Heart left ventricle (tissue), 13 donors: ENCODE measurements around the gene HOXB7.

ENCODE experiments used
- POLR2A ChIP-seq, 2 donors: fragments of 450-650 bp; IDR thresholded peaks; one replicate each; pipeline ENCODE4 v1.6.1; 2017; ENCODE audit warnings: antibody characterized with exemption in 2 of 2, mild to moderate bottlenecking in 2 of 2, moderate library complexity in 2 of 2
- TF ChIP-seq, protein P1 (sequence below), 12 donors: fragments of 200-600 bp; sonication (generic) in 4 of 12; IDR thresholded peaks; one replicate each; pipeline versions ENCODE4 v1.5.0 to v1.8.0; 2018 to 2022; ENCODE audit warnings: antibody characterized with exemption in 12 of 12, mild to moderate bottlenecking in 5 of 12
- donor health status: ischemic (EF 13 %, LVEDD 7.1; RV severe dilation, severe dysfunction).
- donor health status: DM: no; HTN: yes; CAD: no.
- donor health status: DM: no; HTN: no; CAD: no.
- donor health status: ischemic (EF 25% LVEDD 6.9; RV normal size, moderate dysfunction).
- donor health status: ischemic (EF 25% LVEDD 5.7; RV mildly dilated, moderate dysfunction).
- donor health status: ischemic (EF 35%, LVEDD 5.7; RV mildly dilated, moderate dysfunction).
- donor health status: nonischemic (EF 11% LVEDD 7.7; RV severe dilation, severe dysfunction).
- donor health status: DM: yes; HTN: yes; CAD: no.
- donor health status: PGD.
- donor health status: ischemic (EF 29% LVEDD 5.4; RV normal size, mild dysfunction).
- donor health status: nonischemic (EF 23%, LVEDD 6.1; RV moderate dilation, normal function).

DNA sequence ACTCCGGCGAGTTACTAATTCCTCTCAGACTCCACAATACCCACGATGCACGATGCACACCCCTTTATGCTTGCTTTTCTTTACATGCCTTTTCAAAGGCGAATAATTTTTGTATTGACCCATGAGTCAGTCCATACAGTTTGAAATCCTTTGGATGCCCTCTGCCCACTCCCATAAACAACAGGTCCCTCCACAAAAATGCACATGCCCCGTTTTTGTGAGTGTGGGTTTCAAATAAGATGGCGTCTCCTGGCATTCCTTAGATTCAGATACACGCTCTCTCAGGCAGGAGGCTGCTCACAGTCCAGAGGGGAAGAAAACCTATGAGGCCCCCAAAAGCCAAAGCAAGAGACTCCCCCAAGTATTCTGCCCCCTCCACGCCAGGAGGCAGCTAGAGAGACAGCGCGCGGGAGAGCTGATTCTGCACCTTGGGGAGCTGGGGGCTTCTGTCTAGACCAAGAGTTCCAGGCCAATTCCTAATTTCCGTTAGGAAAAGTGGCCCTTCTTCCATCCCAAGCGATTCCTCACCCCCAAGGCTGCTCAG lies 34.9 kb upstream of the HOXB7 start:
- TF ChIP-seq, protein P1, sequence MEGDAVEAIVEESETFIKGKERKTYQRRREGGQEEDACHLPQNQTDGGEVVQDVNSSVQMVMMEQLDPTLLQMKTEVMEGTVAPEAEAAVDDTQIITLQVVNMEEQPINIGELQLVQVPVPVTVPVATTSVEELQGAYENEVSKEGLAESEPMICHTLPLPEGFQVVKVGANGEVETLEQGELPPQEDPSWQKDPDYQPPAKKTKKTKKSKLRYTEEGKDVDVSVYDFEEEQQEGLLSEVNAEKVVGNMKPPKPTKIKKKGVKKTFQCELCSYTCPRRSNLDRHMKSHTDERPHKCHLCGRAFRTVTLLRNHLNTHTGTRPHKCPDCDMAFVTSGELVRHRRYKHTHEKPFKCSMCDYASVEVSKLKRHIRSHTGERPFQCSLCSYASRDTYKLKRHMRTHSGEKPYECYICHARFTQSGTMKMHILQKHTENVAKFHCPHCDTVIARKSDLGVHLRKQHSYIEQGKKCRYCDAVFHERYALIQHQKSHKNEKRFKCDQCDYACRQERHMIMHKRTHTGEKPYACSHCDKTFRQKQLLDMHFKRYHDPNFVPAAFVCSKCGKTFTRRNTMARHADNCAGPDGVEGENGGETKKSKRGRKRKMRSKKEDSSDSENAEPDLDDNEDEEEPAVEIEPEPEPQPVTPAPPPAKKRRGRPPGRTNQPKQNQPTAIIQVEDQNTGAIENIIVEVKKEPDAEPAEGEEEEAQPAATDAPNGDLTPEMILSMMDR (IDR thresholded peaks at IDR 0.05): no peak
- no peak for TF ChIP-seq POLR2A (IDR thresholded peaks at IDR 0.05)
